Skeletal muscle satellite cell (primary cell): ENCODE results near the gene SLC6A9.

Experiments used
- H3K27me3 ChIP-seq: 2 replicates; pipeline ENCODE4 v1.7.0; 2013; ENCODE audit warnings: low read length; ENCODE audit not compliant: control insufficient read depth, insufficient read depth
- H3K36me3 ChIP-seq: 2 replicates; pipeline ENCODE4 v1.7.0; 2013; ENCODE audit warnings: mild to moderate bottlenecking, control low read depth, low read length; ENCODE audit not compliant: insufficient read depth
- H3K4me1 ChIP-seq: 2 replicates; pipeline ENCODE4 v1.7.0; 2013; ENCODE audit warnings: low read length; ENCODE audit not compliant: control insufficient read depth, insufficient read depth
- H3K4me2 ChIP-seq: 2 replicates; pipeline ENCODE4 v1.7.0; 2013; ENCODE audit warnings: mild to moderate bottlenecking, low read length
- H3K4me3 ChIP-seq: 2 replicates; pipeline ENCODE4 v1.7.0; 2013; ENCODE audit warnings: low read length
- H3K9ac ChIP-seq: 2 replicates; pipeline ENCODE4 v1.7.0; 2013; ENCODE audit warnings: mild to moderate bottlenecking, low read depth, low read length, moderate library complexity
- H3K9me3 ChIP-seq: replicated peaks from 2 replicates; pipeline ENCODE4 v1.7.0; 2013; ENCODE audit warnings: mild to moderate bottlenecking, control low read depth, low read length

The SLC6A9 gene

DNA sequence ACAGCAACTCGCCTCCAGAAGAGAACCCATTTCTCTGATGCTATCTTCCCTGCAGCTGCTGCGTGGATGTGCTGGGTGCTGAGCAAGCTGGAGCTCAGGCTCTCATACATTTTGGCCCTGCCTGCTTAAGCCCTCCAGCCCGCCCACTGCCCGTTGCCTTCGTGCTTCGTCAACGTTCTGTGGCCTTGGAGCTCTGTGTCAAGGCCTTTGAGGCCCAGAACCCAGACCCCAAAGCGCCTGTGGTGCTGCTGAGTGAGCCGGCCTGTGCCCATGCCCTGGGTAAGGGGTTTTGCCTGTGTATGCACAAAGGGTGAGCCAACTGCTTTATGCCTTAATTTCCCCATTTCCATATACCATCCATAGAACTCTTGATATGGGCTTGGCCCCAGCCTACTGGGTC lies 60.4 kb downstream of the SLC6A9 start:
- Histone ChIP-seq H3K4me2 (peak overlapping the region; percentile 89), H3K27me3 (no peaks in the 10 kb centered on the region), H3K4me1 (peaks cover 16% of the 10 kb centered on the region), H3K4me3 (peak overlapping the region; percentile 91), H3K9ac (no peak overlapping the region), H3K9me3 (no peaks in the 10 kb centered on the region), H3K36me3 (peaks cover 19% of the 10 kb centered on the region)

DNA sequence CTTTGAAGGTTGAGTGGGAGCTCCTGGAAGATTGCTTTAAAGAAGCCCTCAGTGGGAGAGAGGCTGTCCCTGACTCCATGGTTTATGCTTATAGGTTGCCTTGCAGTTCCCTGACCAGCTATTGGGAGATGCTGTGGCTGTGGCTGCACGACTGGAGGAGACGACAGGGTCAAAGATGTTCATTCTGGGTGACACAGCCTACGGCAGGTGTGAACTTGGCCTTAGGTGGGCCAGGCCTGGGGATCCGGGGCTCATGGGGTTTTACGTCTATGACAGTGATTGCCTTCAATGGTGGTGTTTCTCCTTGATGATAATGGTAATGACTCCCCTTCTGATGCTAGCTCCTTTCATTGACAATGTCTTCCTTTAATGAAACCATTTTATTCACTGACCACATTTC lies 60.8 kb downstream of the SLC6A9 start:
- peak overlapping the region; percentile 91 for H3K4me3 ChIP-seq
- peak overlapping the region; percentile 89 for H3K4me2 ChIP-seq
- H3K9ac ChIP-seq, result peak overlapping the region; percentile 87
- H3K36me3 ChIP-seq, result peaks cover 19% of the 10 kb centered on the region
- H3K9me3 ChIP-seq, result no peaks in the 10 kb centered on the region
- H3K27me3 ChIP-seq, result no peaks in the 10 kb centered on the region
- peaks cover 14% of the 10 kb centered on the region for H3K4me1 ChIP-seq

DNA sequence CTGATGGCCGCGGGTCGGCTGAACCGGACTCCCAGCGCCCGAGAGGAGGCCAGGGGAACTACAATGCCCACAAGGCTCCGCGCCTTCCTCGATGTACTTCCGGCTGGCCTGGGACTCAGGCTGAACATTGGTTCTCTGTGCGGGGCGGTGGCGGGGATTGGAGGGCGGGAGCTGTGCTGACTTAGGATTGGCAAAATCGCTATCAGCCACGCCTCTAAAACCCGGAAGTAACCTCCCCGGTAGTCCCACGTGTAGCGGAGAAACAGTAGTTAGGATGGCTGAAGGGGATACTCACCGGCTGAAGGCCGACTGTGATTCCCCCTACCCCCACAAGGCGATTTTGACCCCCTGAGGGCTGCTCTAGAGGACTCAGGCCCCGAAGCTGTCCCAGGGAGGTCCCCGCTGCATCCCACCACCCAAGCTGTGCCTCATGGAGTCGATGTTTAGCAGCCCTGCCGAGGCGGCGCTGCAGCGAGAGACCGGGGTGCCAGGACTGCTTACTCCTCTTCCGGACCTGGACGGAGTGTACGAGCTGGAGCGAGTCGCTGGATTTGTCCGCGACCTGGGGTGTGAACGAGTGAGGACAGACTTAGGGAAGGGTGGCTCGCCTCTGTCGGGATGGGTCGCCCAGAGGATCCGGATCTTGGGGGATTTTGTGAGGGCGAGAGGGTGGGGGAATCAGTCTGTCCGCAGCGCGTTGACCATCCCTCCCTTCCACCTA lies 61.4 kb downstream of the SLC6A9 start, which contains the start of gene DPH2:
Gene DPH2 (plus strand): TSS at position 265 of the 721 bp plus-strand sequence. CDS start 166 bp downstream, at position 431.
- Histone ChIP-seq H3K4me3 (peak within 1 kb of the TSS; percentile 91), H3K4me1 (peaks cover 14% of the 10 kb centered on the region), H3K9ac (peak within 1 kb of the TSS; percentile 87), H3K27me3 (no peaks in the 10 kb centered on the region), H3K4me2 (peak within 1 kb of the TSS; percentile 89), H3K9me3 (no peaks in the 10 kb centered on the region), H3K36me3 (peaks cover 19% of the 10 kb centered on the region)

DNA sequence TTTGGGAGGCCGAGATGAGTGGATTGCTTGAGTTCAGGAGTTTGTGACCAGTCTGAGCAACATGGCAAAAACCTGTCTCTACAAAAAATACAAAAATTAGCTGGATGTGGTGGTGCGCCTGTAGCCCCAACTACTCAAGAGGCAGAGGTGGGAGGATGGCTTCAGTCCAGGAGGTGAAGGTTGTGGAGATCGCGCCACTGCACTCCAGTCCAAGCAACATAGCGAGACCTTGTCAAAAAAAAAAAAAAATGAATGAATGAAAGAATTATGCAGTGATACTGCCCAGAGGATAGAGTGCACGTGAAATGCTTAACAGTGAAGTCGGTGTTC lies 61.9 kb downstream of the SLC6A9 start:
- Histone ChIP-seq H3K4me2 (peak overlapping the region; percentile 71), H3K36me3 (peaks cover 23% of the 10 kb centered on the region), H3K4me1 (peaks cover 12% of the 10 kb centered on the region), H3K4me3 (peak overlapping the region; percentile 49), H3K9ac (no peak overlapping the region), H3K9me3 (no peaks in the 10 kb centered on the region), H3K27me3 (no peaks in the 10 kb centered on the region)

DNA sequence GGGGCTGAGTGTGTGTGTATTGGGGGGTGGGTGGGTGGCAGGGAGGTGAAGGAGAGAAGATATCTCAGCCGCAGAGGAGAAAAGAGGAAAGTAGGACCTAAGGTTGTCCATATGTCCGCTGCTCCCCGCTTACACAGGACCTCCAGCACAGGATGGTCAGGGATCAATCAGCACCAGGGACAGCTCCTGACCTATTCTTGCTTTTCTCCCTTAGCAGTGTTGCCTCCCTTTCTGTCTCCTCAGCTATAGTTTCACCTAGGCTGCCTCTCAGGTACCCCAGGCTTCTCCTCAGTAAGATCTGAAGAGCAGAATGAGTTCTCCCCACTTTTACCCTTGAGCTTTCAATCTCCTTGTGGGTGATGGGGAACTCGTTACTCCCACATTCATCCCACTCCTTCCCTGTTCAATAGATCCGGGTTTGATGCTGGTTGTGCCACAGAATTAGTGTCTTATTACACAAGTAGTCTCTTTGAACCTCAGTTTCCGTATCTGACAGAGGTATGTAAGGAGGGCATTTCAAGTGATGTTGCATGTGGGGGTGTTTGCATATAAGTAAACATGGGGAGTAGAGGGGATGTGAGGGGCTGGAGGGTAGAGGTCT lies 62.8 kb downstream of the SLC6A9 start:
- Histone ChIP-seq H3K4me2 (no peak overlapping the region), H3K9me3 (no peaks in the 10 kb centered on the region), H3K4me3 (no peak overlapping the region), H3K27me3 (no peaks in the 10 kb centered on the region), H3K4me1 (peaks cover 6% of the 10 kb centered on the region), H3K9ac (no peak overlapping the region), H3K36me3 (peaks cover 31% of the 10 kb centered on the region)

DNA sequence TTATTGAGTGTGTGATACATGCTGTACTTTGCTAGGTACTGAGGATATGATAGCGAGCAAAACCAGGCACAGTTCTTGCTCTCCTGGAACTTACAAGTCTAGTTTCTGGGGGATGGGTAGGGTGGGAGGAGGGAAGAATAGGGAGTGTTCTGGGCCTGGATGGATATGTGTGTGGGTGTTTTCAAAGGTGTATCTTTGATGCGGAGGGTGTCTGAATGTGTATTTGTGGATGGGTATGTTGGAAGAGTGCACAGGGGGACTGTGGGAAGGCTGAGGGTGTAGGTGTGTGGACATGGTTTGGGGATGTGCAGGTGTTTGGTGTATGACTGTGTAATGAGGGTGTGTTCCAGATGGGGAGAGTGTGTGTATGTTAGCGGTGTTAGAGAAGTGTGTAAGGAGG lies 65.9 kb downstream of the SLC6A9 start:
- peaks cover 36% of the 10 kb centered on the region for H3K36me3 ChIP-seq

DNA sequence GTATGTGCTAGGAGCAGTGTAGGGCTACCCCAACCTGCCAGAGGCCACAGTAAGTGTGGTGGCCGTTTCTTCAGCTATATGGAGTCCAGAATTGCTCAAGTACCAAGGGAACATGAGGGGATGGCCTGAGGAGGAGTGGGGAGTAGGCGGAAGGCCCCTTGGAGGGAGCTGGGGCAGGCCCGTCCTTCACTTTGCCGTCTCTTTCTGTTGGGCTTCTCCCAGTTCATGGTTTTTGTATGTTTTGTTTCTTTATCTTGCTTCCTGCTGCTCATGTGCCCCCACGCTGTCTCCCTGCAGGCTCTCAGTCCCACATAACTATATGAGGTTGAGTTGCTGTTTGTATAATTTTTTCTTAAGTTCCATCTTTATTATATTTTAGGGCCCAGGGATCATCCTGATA lies 67.4 kb downstream of the SLC6A9 start:
- Histone ChIP-seq H3K9ac (no peak overlapping the region), H3K36me3 (peaks cover 47% of the 10 kb centered on the region), H3K4me3 (no peak overlapping the region), H3K9me3 (no peaks in the 10 kb centered on the region), H3K27me3 (no peaks in the 10 kb centered on the region), H3K4me1 (no peaks in the 10 kb centered on the region), H3K4me2 (no peak overlapping the region)

More for the DNA sequence above, 65.9 kb downstream of the SLC6A9 start:
- no peak overlapping the region for H3K4me2 ChIP-seq
- no peak overlapping the region for H3K9ac ChIP-seq
- no peaks in the 10 kb centered on the region for H3K9me3 ChIP-seq
- no peaks in the 10 kb centered on the region for H3K27me3 ChIP-seq
- no peaks in the 10 kb centered on the region for H3K4me1 ChIP-seq
- H3K4me3 ChIP-seq, result no peak overlapping the region

DNA sequence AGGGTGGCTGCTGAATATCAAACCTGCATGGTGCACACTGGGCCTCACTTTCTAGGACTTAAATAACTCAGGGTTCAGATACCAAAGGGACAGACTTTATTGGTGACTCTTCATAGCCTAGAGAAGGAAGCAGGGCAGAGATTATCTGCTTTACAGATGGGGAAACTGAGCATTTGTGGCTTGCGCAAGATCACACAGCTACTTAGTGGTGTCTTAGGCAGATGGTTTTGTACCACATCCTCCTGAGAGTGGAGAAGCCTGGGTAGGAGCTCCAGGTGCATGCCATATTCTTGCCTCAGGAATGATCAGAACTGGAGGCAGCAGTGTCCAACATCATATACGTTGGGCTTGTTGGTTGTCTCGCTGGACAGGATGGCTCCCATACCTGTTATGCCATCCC lies 68.3 kb downstream of the SLC6A9 start:
- H3K4me1 ChIP-seq, result no peaks in the 10 kb centered on the region
- H3K9ac ChIP-seq, result no peak overlapping the region
- H3K36me3 ChIP-seq, result peaks cover 53% of the 10 kb centered on the region
- H3K27me3 ChIP-seq, result no peaks in the 10 kb centered on the region
- no peak overlapping the region for H3K4me3 ChIP-seq
- H3K4me2 ChIP-seq, result no peak overlapping the region
- H3K9me3 ChIP-seq, result no peaks in the 10 kb centered on the region

DNA sequence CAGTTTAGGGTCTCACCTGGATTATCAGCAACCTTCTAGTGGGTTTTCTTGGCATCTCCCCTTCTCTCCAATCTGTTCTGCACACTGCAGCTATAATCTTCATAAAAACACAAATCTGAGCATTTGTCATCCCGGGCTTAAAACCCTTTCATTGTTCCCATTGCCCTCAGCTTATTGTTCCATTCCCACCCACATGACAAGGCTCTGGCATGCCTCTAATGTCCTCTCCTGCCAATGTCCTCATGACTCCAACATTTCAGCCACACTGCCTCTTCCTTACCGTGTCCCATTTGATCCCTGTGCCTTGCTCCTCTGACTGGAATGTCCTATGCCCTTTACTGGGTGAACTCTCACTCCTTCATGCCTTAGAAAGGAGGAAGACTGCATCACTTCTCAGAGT lies 68.9 kb downstream of the SLC6A9 start:
- Histone ChIP-seq H3K4me2 (no peak overlapping the region), H3K9me3 (no peaks in the 10 kb centered on the region), H3K9ac (no peak overlapping the region), H3K4me1 (no peaks in the 10 kb centered on the region), H3K4me3 (no peak overlapping the region), H3K27me3 (no peaks in the 10 kb centered on the region), H3K36me3 (peaks cover 55% of the 10 kb centered on the region)

DNA sequence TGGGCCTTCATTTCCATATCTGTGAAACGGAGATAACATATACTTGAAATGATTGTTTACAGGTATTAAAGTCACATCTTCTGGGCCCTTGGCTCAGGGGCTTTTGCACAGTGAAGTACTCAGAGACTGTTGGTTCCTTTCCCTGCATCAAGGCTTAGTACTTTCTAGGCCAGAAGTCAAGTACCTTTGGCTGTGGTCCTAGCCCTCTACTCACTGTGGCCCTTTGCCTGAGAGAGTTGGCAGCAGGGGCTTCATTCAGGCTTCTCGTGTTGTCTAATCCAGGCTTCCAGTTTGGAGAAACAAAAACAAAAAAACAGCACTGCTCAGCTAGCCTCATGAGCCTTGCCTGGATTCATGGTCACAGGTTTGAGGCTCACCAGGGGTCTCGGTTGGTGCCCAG lies 69.6 kb downstream of the SLC6A9 start:
- H3K27me3 ChIP-seq, result no peaks in the 10 kb centered on the region
- peaks cover 62% of the 10 kb centered on the region for H3K36me3 ChIP-seq

DNA sequence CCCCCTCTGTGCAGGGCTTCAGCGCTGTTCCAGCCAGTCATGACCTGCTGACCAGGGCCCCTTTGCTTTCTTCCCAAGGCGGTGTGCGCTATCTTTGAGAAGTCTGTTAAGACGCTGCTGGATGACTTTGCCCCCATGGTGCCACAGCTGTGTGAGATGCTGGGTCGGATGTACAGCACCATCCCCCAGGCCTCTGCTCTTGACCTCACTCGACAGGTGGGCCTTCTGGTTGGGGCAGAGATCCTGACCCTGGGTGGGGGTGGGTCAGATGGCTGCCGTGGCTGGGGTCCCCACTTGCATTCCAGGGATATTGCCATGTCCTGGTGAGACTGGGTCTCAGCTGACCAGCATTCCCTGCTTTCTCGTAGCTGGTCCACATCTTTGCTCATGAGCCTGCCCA lies 70.5 kb downstream of the SLC6A9 start:
- Histone ChIP-seq H3K36me3 (peaks cover 62% of the 10 kb centered on the region), H3K4me1 (no peaks in the 10 kb centered on the region)

More for the DNA sequence above, 69.6 kb downstream of the SLC6A9 start:
- Histone ChIP-seq H3K4me2 (no peak overlapping the region), H3K4me1 (no peaks in the 10 kb centered on the region), H3K9ac (no peak overlapping the region), H3K9me3 (no peaks in the 10 kb centered on the region), H3K4me3 (no peak overlapping the region)

More for the DNA sequence above, 70.5 kb downstream of the SLC6A9 start:
- H3K4me2 ChIP-seq, result no peak overlapping the region
- H3K27me3 ChIP-seq, result no peaks in the 10 kb centered on the region
- H3K4me3 ChIP-seq, result no peak overlapping the region
- no peaks in the 10 kb centered on the region for H3K9me3 ChIP-seq
- H3K9ac ChIP-seq, result no peak overlapping the region
